Neural progenitor cell (in vitro differentiated cells): ENCODE results near the gene RBM17.

Source experiments
- EZH2 ChIP-seq: fragments of 200-600 bp; sonication (generic); IDR thresholded peaks from 2 replicates; pipeline ENCODE4 v1.6.1; 2017; ENCODE audit warnings: antibody characterized with exemption, mild to moderate bottlenecking, moderate library complexity
- TF ChIP-seq, protein P1 (sequence below): fragments of 200-600 bp; sonication (generic); IDR thresholded peaks from 2 replicates; pipeline ENCODE4 v1.5.1; 2017; ENCODE audit warnings: antibody characterized with exemption, mild to moderate bottlenecking

GRCh38 chr10:6044060-6044459 lies 44.8 kb upstream of the RBM17 start:
- TF ChIP-seq, protein P1, sequence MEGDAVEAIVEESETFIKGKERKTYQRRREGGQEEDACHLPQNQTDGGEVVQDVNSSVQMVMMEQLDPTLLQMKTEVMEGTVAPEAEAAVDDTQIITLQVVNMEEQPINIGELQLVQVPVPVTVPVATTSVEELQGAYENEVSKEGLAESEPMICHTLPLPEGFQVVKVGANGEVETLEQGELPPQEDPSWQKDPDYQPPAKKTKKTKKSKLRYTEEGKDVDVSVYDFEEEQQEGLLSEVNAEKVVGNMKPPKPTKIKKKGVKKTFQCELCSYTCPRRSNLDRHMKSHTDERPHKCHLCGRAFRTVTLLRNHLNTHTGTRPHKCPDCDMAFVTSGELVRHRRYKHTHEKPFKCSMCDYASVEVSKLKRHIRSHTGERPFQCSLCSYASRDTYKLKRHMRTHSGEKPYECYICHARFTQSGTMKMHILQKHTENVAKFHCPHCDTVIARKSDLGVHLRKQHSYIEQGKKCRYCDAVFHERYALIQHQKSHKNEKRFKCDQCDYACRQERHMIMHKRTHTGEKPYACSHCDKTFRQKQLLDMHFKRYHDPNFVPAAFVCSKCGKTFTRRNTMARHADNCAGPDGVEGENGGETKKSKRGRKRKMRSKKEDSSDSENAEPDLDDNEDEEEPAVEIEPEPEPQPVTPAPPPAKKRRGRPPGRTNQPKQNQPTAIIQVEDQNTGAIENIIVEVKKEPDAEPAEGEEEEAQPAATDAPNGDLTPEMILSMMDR: no peak
- TF ChIP-seq EZH2: no peak
